K562 (cell line): Measurements from ENCODE around the gene IL17RC. TPM values are rescaled to one million over a fixed set of nuclear protein-coding genes. Genes with fewer than 3 reads are reported as not detected.

Experiments used
- CSDE1 ChIP-seq, 2 experiments: fragments of 450-650 bp; IDR thresholded peaks; 2 replicates each; pipeline ENCODE4 v1.6.1; 2016; ENCODE audit warnings: mild to moderate bottlenecking in 1 of 2
- CTBP1 ChIP-seq: fragments of 450-650 bp; IDR thresholded peaks from 2 replicates; pipeline ENCODE4 v1.6.1; 2016; ENCODE audit warnings: borderline replicate concordance
- DPF2 ChIP-seq: fragments of 450-650 bp; IDR thresholded peaks from 2 replicates; pipeline ENCODE4 v1.6.1; 2016
- HBP1 ChIP-seq: fragments of 450-650 bp; formaldehyde crosslinking; IDR thresholded peaks from 2 replicates; pipeline ENCODE4 v1.4.0; 2022; ENCODE audit warnings: missing genetic modification characterization
- HDAC1 ChIP-seq, 2 experiments: fragments of 450-650 bp; IDR thresholded peaks; 2 replicates each; pipeline ENCODE4 v1.6.1; 2016 to 2017; ENCODE audit warnings: inconsistent platforms in 1 of 2, mild to moderate bottlenecking in 1 of 2, moderate library complexity in 1 of 2
- HLTF ChIP-seq: fragments of 450-650 bp; IDR thresholded peaks from 2 replicates; pipeline ENCODE4 v1.6.1; 2016
- HNRNPK ChIP-seq: fragments of 200-400 bp; formaldehyde crosslinking; IDR thresholded peaks from one replicate; pipeline ENCODE4 v1.6.1; 2018; ENCODE audit warnings: mild to moderate bottlenecking, low read depth, low read length; ENCODE audit not compliant: poor library complexity, severe bottlenecking
- KHSRP ChIP-seq: fragments of 450-650 bp; IDR thresholded peaks from 2 replicates; pipeline ENCODE4 v1.6.1; 2017
- KLF16 ChIP-seq: IDR thresholded peaks from 2 replicates; pipeline ENCODE4 v1.6.1; 2016; ENCODE audit warnings: antibody characterized with exemption
- LARP7 ChIP-seq: fragments of 450-650 bp; IDR thresholded peaks from 2 replicates; pipeline ENCODE4 v1.6.1; 2016
- MEF2A ChIP-seq: IDR thresholded peaks from 2 replicates; pipeline ENCODE4 v1.6.1; 2011; ENCODE audit warnings: low read depth, mild to moderate bottlenecking, low read length, moderate library complexity; ENCODE audit not compliant: control insufficient read depth
- MTA2 ChIP-seq: fragments of 450-650 bp; IDR thresholded peaks from 2 replicates; pipeline ENCODE4 v1.6.1; 2016; ENCODE audit warnings: low read depth
- NR2C1 ChIP-seq, 2 experiments: fragments of 450-650 bp; IDR thresholded peaks; 2 replicates each; pipeline ENCODE4 v1.6.1; 2017; ENCODE audit warnings: mild to moderate bottlenecking in 2 of 2, antibody characterized with exemption in 1 of 2, inconsistent platforms in 1 of 2, missing compliant biosample characterization in 1 of 2, missing genetic modification characterization in 1 of 2
- SIRT6 ChIP-seq: IDR thresholded peaks from one replicate; pipeline ENCODE4 v1.6.1; 2012; ENCODE audit warnings: low read depth, mild to moderate bottlenecking, control low read depth, inconsistent platforms, low read length, moderate library complexity
- SRSF9 ChIP-seq: fragments of 200-400 bp; formaldehyde crosslinking; IDR thresholded peaks from 2 replicates; pipeline ENCODE4 v1.6.1; 2017; ENCODE audit warnings: low read depth, low read length, borderline replicate concordance
- TGIF2 ChIP-seq: sonication (generic); formaldehyde crosslinking; IDR thresholded peaks from 2 replicates; pipeline ENCODE4 v1.8.1; 2022; ENCODE audit warnings: mild to moderate bottlenecking, missing genetic modification reagents, moderate library complexity
- THRAP3 ChIP-seq: fragments of 450-650 bp; IDR thresholded peaks from 2 replicates; pipeline ENCODE4 v1.6.1; 2016; ENCODE audit warnings: mild to moderate bottlenecking, inconsistent platforms, borderline replicate concordance
- YBX1 ChIP-seq: fragments of 450-650 bp; IDR thresholded peaks from 2 replicates; pipeline ENCODE4 v1.7.1; 2016; ENCODE audit warnings: mild to moderate bottlenecking
- ZBTB2 ChIP-seq: fragments of 450-650 bp; IDR thresholded peaks from 2 replicates; pipeline ENCODE4 v1.6.1; 2016; ENCODE audit warnings: antibody characterized with exemption
- ZBTB26 ChIP-seq: fragments of 450-650 bp; formaldehyde crosslinking; IDR thresholded peaks from 2 replicates; pipeline ENCODE4 v1.4.0; 2022; ENCODE audit warnings: missing genetic modification characterization
- ZNF512 ChIP-seq: IDR thresholded peaks from 2 replicates; pipeline ENCODE4 v1.6.1; 2016; ENCODE audit warnings: missing genetic modification characterization, missing compliant biosample characterization
- polyA plus RNA-seq, 8 experiments: library from polyadenylated mRNA; depleted of rRNA in 4 of 8; stranded (reverse) in 5 of 8; unstranded in 3 of 8; fragments of >200 nt; fragmentation: Nextera tagmentation in 2 of 8; fragmentation: Illumina TruSeq in 1 of 8; extraction: Ambion mirVana in 2 of 8; extraction: Trizol in 1 of 8; gene quantifications; 2 replicates each; pipeline versions ENCODE4 v1.2.1 to v1.2.3, GENCODE V29; 2011 to 2014; ENCODE audit warnings: inconsistent platforms in 1 of 8, missing spikeins in 1 of 8
- total RNA-seq, 7 experiments: library from RNA; depleted of rRNA in 6 of 7; stranded (reverse); fragments of >200 nt in 6 of 7; fragmentation: Illumina TruSeq in 2 of 7; extraction: Trizol in 2 of 7; gene quantifications; 2 replicates each; pipeline versions ENCODE4 v1.2.1 to v1.2.3, GENCODE V29; 2011 to 2021; ENCODE audit warnings: low replicate concordance in 1 of 7

Gene IL17RC
- total and polyA plus RNA-seq, 9 of the 15 experiments (the other 6 are each of a cell fraction or from before 2014, with no cell fraction given): 0.15 to 11.4 (median 7.1) TPM; not detected in 1

DNA sequence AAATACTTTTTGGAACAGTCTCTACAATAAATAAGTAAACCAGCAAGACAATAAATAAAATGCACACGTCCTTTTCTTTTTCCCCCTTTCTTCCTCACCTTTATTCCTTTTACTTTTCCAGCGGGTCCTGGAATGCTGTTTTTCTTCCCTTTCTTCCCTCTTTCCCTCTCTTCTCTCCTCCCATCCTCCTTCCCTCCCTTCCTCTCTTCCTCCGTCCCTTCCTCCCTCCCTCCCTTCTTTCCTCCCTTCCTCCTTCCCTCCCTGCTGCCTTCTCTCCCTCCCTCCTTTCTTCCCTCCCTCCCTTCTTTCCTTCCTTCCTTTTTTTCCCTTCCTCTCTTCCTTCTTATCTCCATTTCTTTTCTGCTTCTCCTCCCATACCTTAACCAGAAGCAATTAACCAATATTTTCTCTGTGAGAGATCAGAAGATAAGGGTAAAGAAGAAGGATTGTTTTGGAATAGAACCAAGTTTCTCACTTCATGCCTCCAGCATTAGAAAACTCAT, 17.6 kb upstream of the IL17RC start (continued):
- TF ChIP-seq HBP1 (CRISPR knock-in tag) (peak; percentile 82), SIRT6 (no peak), HDAC1 (IDR thresholded peaks at IDR 0.05) (peak in 1 of 2 experiments; percentile 77; a peak in 2 of 4 replicates), KHSRP (0 out of 2 replicates have a peak, but pooled peaks have one; percentile 32), DPF2 (peak; percentile 66), CSDE1 (IDR thresholded peaks at IDR 0.05) (no peak), THRAP3 (peak; percentile 86), MTA2 (peak; percentile 34; the same call in 1 of the 2 replicates), MEF2A (no peak), YBX1 (0 out of 2 replicates have a peak, but pooled peaks have one; percentile 58), NR2C1 (IDR thresholded peaks at IDR 0.05) (no peak), NR2C1 (tag; IDR thresholded peaks at IDR 0.05) (no peak), ZNF512 (tag) (peak; percentile 98), ZBTB26 (CRISPR knock-in tag) (0 out of 2 replicates have a peak, but pooled peaks have one; percentile 81), HNRNPK (peak; percentile 48), SRSF9 (no peak), ZBTB2 (peak; percentile 73; the same call in 1 of the 2 replicates), HLTF (peak; percentile 85), KLF16 (no peak), TGIF2 (CRISPR knock-in tag) (no peak), CTBP1 (0 out of 2 replicates have a peak, but pooled peaks have one; percentile 13), LARP7 (peak; percentile 85)
